Activated B cell treated with CpG ODN at 0.5 μM for 24 hours (primary cell): Measurements from ENCODE around the gene ZNF385A. TPM values are rescaled to one million over a fixed set of nuclear protein-coding genes. Genes with fewer than 3 reads are reported as not detected.

ENCODE experiments used
- ATAC-seq: fragments of 200-7000 bp; cut with Tn5 transposase; one replicate; pipeline ENCODE4 v1.10.0; 2021; ENCODE audit warnings: low read depth, mild to moderate bottlenecking, moderate library complexity
- CTCF ChIA-PET: fragments of 350-600 bp; sonication (Branson Sonifier 250); formaldehyde crosslinking; loops from one replicate; lab custom pipeline; 2021; ENCODE audit warnings: antibody characterized with exemption; lab: Charles Lee
- POLR2A ChIA-PET: fragments of 350-600 bp; sonication (Branson Sonifier 250); formaldehyde crosslinking; loops from one replicate; lab custom pipeline; 2021; ENCODE audit warnings: antibody characterized with exemption; lab: Charles Lee
- DNase-seq: peaks from one replicate; pipeline ENCODE4 v3.0.0; 2022
- H3K27ac Mint-ChIP-seq: one replicate; pipeline ENCODE4 v1.8.0; 2020; ENCODE audit warnings: mixed read lengths
- H3K27me3 Mint-ChIP-seq: one replicate; pipeline ENCODE4 v1.8.0; 2021; ENCODE audit warnings: mixed read lengths
- H3K36me3 Mint-ChIP-seq: one replicate; pipeline ENCODE4 v1.8.0; 2021; ENCODE audit warnings: low read depth, mixed read lengths
- H3K4me1 Mint-ChIP-seq: one replicate; pipeline ENCODE4 v1.8.0; 2021; ENCODE audit warnings: mixed read lengths
- H3K4me3 Mint-ChIP-seq: one replicate; pipeline ENCODE4 v1.8.0; 2020; ENCODE audit warnings: mild to moderate bottlenecking, mixed read lengths
- H3K9me3 Mint-ChIP-seq: one replicate; pipeline ENCODE4 v1.8.0; 2020; ENCODE audit warnings: mixed read lengths
- intact Hi-C: fragments of 100-400 bp; cut with micrococcal nuclease; formaldehyde crosslinking; loops from one replicate; pipeline ENCODE4 v1.15.1; 2024
- total RNA-seq: library from RNA; stranded (reverse); gene quantifications from 2 replicates; pipeline ENCODE4 v1.2.3, GENCODE V29; 2022
- TF ChIP-seq, protein P1 (sequence below): fragments of 200-600 bp; IDR thresholded peaks from one replicate; pipeline ENCODE4 v1.8.0; 2022; ENCODE audit warnings: antibody characterized with exemption, mild to moderate bottlenecking

ZNF385A gene
- total RNA-seq, 1 donor from 2014 or later: 5.0 TPM

DNA sequence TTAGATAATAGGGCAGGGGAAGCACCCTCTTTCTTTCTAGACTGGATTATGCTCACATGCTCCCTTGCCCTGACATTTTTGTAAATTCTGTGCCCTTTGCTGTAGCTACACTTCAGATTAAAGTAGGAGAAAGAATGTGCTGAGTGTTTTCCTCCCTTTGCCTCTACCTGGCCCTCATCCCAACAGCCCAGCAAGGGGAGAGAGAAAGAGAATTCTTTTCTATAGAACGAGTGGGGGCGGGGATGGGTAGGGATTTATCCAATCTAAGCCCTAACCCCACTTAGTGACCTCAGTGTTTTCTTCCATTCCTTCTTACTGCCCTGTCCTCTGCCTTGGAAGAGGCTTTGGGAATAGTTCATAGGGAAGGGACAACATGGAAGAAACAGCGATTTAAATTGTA, 33.8 kb downstream of the ZNF385A start:
- no peak for DNase-seq
- ChIA-PET POLR2A (interaction anchor here (0.6 kb wide), 1 partner anchor 64 kb away, joined by 4 read pairs; no protein-coding TSS in a partner anchor), CTCF (interaction anchor here (0.7 kb wide), 2 partner anchors 18 to 89 kb away, joined by 3 read pairs; no protein-coding TSS in a partner anchor)
- H3K27ac Mint-ChIP-seq: no peak overlapping the region
- peaks cover 56% of the 10 kb centered on the region for H3K36me3 Mint-ChIP-seq
- no peaks in the 10 kb centered on the region for H3K27me3 Mint-ChIP-seq
- no peaks in the 10 kb centered on the region for H3K9me3 Mint-ChIP-seq
- peaks cover 9% of the 10 kb centered on the region for H3K4me1 Mint-ChIP-seq
- no peak overlapping the region for H3K4me3 Mint-ChIP-seq
- no peak for ATAC-seq
- TF ChIP-seq, protein P1, sequence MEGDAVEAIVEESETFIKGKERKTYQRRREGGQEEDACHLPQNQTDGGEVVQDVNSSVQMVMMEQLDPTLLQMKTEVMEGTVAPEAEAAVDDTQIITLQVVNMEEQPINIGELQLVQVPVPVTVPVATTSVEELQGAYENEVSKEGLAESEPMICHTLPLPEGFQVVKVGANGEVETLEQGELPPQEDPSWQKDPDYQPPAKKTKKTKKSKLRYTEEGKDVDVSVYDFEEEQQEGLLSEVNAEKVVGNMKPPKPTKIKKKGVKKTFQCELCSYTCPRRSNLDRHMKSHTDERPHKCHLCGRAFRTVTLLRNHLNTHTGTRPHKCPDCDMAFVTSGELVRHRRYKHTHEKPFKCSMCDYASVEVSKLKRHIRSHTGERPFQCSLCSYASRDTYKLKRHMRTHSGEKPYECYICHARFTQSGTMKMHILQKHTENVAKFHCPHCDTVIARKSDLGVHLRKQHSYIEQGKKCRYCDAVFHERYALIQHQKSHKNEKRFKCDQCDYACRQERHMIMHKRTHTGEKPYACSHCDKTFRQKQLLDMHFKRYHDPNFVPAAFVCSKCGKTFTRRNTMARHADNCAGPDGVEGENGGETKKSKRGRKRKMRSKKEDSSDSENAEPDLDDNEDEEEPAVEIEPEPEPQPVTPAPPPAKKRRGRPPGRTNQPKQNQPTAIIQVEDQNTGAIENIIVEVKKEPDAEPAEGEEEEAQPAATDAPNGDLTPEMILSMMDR: no peak
- intact Hi-C loops: no loop called here

DNA sequence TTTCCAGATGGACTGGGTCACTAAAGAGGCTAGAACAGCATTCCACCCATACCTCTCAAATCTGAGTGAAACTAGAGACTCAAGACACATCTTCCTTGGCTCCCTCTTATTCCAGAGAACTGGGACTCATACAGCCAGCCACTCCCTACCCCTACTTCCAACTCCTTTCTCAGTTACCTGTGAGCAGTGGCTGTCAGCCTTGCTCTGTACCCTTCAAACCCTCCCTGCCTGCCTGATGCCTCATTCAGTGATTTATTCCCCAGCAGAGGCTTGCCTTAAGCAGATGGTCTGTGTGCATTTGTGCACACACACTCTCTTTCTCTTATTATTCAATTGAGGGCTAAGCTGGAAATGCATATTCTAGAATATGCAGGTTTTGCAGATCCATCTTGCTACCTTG, 34.9 kb downstream of the ZNF385A start:
- peaks cover 17% of the 10 kb centered on the region for H3K4me1 Mint-ChIP-seq
- H3K27me3 Mint-ChIP-seq: no peaks in the 10 kb centered on the region
- intact Hi-C loops: no loop called here
- H3K27ac Mint-ChIP-seq: no peak overlapping the region
- ChIA-PET POLR2A (no interaction called here), CTCF (interaction anchor here (1.3 kb wide), 1 partner anchor 25 kb away, joined by 4 read pairs; the partner anchor contains the start of gene COPZ1)
- ATAC-seq: no peak
- no peak overlapping the region for H3K4me3 Mint-ChIP-seq
- H3K9me3 Mint-ChIP-seq: no peaks in the 10 kb centered on the region
- H3K36me3 Mint-ChIP-seq: peaks cover 65% of the 10 kb centered on the region
- DNase-seq: no peak
- TF ChIP-seq, protein P1: no peak

DNA sequence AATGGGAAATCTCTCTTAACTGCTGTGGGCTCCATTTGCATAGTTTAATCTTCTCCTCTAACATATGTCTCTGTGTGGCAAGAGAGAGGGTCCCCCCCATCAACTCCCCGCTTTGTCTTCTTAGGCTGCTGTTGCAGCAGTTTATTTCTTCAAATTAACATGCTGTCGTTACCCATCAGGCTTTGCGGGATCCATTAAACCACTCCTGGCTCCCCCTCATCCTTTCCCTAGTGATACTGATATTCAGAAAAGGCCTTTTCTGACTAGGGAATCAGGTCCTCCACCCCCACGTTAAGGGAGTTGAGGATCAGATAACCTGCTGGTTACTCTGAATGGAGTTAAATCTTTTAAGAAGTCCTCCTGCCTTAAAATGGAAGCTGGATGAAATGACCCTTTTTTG, 35.5 kb downstream of the ZNF385A start:
- H3K36me3 Mint-ChIP-seq: peaks cover 66% of the 10 kb centered on the region
- POLR2A ChIA-PET: no interaction called here

DNA sequence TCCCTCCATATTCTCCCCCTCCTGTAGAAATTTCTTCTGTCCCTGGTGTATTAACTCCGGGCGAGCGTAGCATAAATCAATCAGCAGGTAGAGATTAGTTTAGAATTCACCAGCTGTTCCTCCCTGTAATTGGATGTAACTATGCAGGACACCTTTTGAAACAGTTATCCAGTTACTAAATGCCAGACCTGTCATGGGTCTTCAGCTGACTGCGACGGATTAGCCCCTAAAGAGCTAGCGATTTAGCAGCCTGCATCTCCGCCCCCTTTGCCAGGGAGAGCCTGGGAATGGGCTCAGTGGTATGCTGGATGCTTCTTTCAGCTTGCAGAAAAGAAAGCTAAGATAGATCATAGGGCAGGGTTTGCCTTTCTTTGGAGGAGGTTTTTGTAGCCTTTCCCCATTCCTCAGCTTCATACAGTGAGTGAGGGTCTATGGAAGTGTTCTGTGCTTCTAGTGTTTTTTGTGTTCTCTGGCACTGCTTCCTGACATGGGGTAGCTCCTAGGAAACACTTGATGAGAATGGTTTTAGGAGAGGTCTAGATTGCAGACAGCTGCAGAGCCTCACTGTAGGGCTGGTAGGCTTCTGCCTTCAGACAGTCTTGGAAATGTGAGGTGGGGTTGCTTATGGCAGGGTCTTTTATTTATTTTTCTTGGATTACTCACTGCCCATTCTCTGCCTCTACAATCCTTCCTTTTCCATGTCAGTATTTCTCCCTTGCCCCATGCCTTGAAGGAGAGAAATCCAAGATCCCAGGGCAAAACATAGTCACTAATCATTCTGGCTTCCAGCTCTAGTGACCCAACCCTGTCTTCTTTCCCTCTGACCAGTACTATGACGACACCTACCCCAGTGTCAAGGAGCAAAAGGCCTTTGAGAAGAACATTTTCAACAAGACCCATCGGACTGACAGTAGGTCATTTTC, 42.9 kb downstream of the ZNF385A start:
- Mint-ChIP-seq H3K4me3 (no peak overlapping the region), H3K4me1 (peaks cover 8% of the 10 kb centered on the region), H3K27ac (no peak overlapping the region), H3K27me3 (no peaks in the 10 kb centered on the region), H3K36me3 (peaks cover 65% of the 10 kb centered on the region), H3K9me3 (no peaks in the 10 kb centered on the region)
- intact Hi-C loops: no loop called here
- POLR2A ChIA-PET: interaction anchor here (0.6 to 0.7 kb wide), 2 partner anchors 61 to 447 kb away, joined by 3 read pairs; partner anchors contain the start of gene HNRNPA1
- ATAC-seq (no peak), DNase-seq (no peak)
- CTCF ChIA-PET: interaction anchor here (0.8 to 1.1 kb wide), 3 partner anchors 19 to 35 kb away, joined by 4 to 7 read pairs (median 4); no protein-coding TSS in a partner anchor
- TF ChIP-seq, protein P1: no peak

More for the DNA sequence above, 35.5 kb downstream of the ZNF385A start:
- no peaks in the 10 kb centered on the region for H3K27me3 Mint-ChIP-seq
- CTCF ChIA-PET: interaction anchor here (1.3 kb wide), 1 partner anchor 24 kb away, joined by 4 read pairs; the partner anchor contains the start of gene COPZ1
- ATAC-seq (no peak), DNase-seq (no peak)
- no peak overlapping the region for H3K27ac Mint-ChIP-seq
- H3K4me3 Mint-ChIP-seq: no peak overlapping the region
- intact Hi-C loops: no loop called here
- H3K9me3 Mint-ChIP-seq: no peaks in the 10 kb centered on the region
- H3K4me1 Mint-ChIP-seq: peaks cover 17% of the 10 kb centered on the region
- TF ChIP-seq, protein P1: no peak

DNA sequence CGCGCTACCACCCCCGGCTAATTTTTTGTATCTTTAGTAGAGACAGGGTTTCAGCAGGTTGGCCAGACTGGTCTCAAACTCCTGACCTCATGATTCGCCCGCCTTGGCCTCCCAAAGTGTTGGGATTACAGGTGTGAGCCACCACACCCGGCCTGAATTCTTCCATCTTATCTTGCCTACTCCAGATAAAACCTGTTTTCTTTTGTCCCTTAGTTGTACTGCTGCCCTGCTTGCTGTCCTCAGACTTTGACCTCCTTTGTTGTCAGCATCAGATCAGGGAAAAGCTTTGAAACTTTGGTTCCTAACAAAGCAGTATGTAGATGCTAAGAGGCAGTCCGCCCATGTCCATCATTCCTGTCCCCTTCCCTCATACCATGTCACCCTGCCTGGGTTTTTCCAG, 43.7 kb downstream of the ZNF385A start:
- ATAC-seq (no peak), DNase-seq (no peak)
- ChIA-PET POLR2A (interaction anchor here (0.6 kb wide), 1 partner anchor 446 kb away, joined by 3 read pairs; no protein-coding TSS in a partner anchor), CTCF (interaction anchor here (0.5 to 1.1 kb wide), 3 partner anchors 19 to 161 kb away, joined by 3 to 7 read pairs (median 4); no protein-coding TSS in a partner anchor)
- Mint-ChIP-seq H3K4me3 (no peak overlapping the region), H3K4me1 (peaks cover 10% of the 10 kb centered on the region), H3K36me3 (peaks cover 61% of the 10 kb centered on the region), H3K9me3 (no peaks in the 10 kb centered on the region), H3K27ac (no peak overlapping the region), H3K27me3 (no peaks in the 10 kb centered on the region)
- intact Hi-C loops: no loop called here
- TF ChIP-seq, protein P1: no peak
